WTC11 (cell line): ENCODE data around the gene ARID3B. TPM values are rescaled to one million over a fixed set of nuclear protein-coding genes. Genes with fewer than 3 reads are reported as not detected.

Experiments
- ATAC-seq: fragments of 200-7000 bp; cut with Tn5 transposase; 2 replicates; pipeline ENCODE4 v1.10.0; 2021; ENCODE audit warnings: mild to moderate bottlenecking, moderate library complexity
- CTCF ChIA-PET: fragments of 300-600 bp; sonication (Branson Sonifier 250); formaldehyde crosslinking; loops from one replicate; lab custom pipeline; 2021; ENCODE audit warnings: antibody characterized with exemption; lab: Charles Lee
- POLR2A ChIA-PET: fragments of 350-600 bp; sonication (Branson Sonifier 250); formaldehyde crosslinking; loops from one replicate; lab custom pipeline; 2021; ENCODE audit warnings: antibody characterized with exemption; lab: Charles Lee
- DNase-seq: peaks from one replicate; pipeline ENCODE4 v3.0.0; 2021; ENCODE audit warnings: low spot score
- H3K27ac Mint-ChIP-seq: 2 replicates; pipeline ENCODE4 v1.8.0; 2021; ENCODE audit warnings: mixed read lengths
- H3K27me3 Mint-ChIP-seq: 2 replicates; pipeline ENCODE4 v1.8.0; 2021; ENCODE audit warnings: low read depth, mild to moderate bottlenecking, moderate library complexity, mixed read lengths
- H3K36me3 Mint-ChIP-seq: 2 replicates; pipeline ENCODE4 v1.8.0; 2021; ENCODE audit warnings: mixed read lengths
- H3K4me1 Mint-ChIP-seq: 2 replicates; pipeline ENCODE4 v1.8.0; 2022; ENCODE audit warnings: mixed read lengths
- H3K4me3 Mint-ChIP-seq: 2 replicates; pipeline ENCODE4 v1.8.0; 2021; ENCODE audit warnings: mild to moderate bottlenecking, moderate library complexity, mixed read lengths
- H3K9me3 Mint-ChIP-seq: 2 replicates; pipeline ENCODE4 v1.8.0; 2021; ENCODE audit warnings: mixed read lengths
- ESRRA ChIP-seq: sonication (generic); formaldehyde crosslinking; IDR thresholded peaks from 2 replicates; pipeline ENCODE4 v1.8.1; 2022; ENCODE audit warnings: mild to moderate bottlenecking, missing genetic modification reagents, borderline replicate concordance
- FOXP1 ChIP-seq: sonication (generic); formaldehyde crosslinking; IDR thresholded peaks from 2 replicates; pipeline ENCODE4 v1.8.0; 2022; ENCODE audit warnings: missing genetic modification reagents, mild to moderate bottlenecking, moderate library complexity, borderline replicate concordance
- JUN ChIP-seq: sonication (generic); formaldehyde crosslinking; IDR thresholded peaks from 2 replicates; pipeline ENCODE4 v1.8.0; 2023; ENCODE audit warnings: mild to moderate bottlenecking, missing genetic modification reagents
- MYBL2 ChIP-seq: sonication (generic); formaldehyde crosslinking; IDR thresholded peaks from 2 replicates; pipeline ENCODE4 v1.8.1; 2023; ENCODE audit warnings: mild to moderate bottlenecking, moderate library complexity, missing genetic modification reagents
- NFE2L1 ChIP-seq: sonication (generic); formaldehyde crosslinking; IDR thresholded peaks from 2 replicates; pipeline ENCODE4 v1.8.1; 2023; ENCODE audit warnings: missing genetic modification reagents
- NR1H2 ChIP-seq: sonication (generic); formaldehyde crosslinking; IDR thresholded peaks from 2 replicates; pipeline ENCODE4 v1.9.0; 2021; ENCODE audit warnings: mild to moderate bottlenecking, moderate library complexity, missing genetic modification reagents
- PRRX2 ChIP-seq: fragments of 250-450 bp; sonication (Bioruptor Pico); IDR thresholded peaks from 2 replicates; pipeline ENCODE4 v1.8.0; 2021; ENCODE audit warnings: mild to moderate bottlenecking
- RORB ChIP-seq: fragments of 250-450 bp; sonication (Bioruptor Pico); IDR thresholded peaks from 2 replicates; pipeline ENCODE4 v1.9.0; 2021; ENCODE audit warnings: mild to moderate bottlenecking
- SP1 ChIP-seq: sonication (generic); formaldehyde crosslinking; conservative IDR thresholded peaks from 2 replicates; pipeline ENCODE4 v1.8.1; 2022; ENCODE audit warnings: missing genetic modification reagents
- TEAD4 ChIP-seq: sonication (generic); formaldehyde crosslinking; IDR thresholded peaks from 2 replicates; pipeline ENCODE4 v1.8.0; 2022; ENCODE audit warnings: mild to moderate bottlenecking, missing genetic modification reagents
- ZNF396 ChIP-seq: fragments of 250-450 bp; sonication (Bioruptor Pico); IDR thresholded peaks from 2 replicates; pipeline ENCODE4 v1.8.0; 2021; ENCODE audit warnings: mild to moderate bottlenecking, moderate library complexity, borderline replicate concordance
- total RNA-seq: library from RNA; stranded (reverse); gene quantifications from 3 replicates; pipeline ENCODE4 v1.2.3, GENCODE V29; 2021
- TF ChIP-seq, protein P1 (sequence below): sonication (generic); formaldehyde crosslinking; conservative IDR thresholded peaks from 2 replicates; pipeline ENCODE4 v1.8.1; 2023; ENCODE audit warnings: mild to moderate bottlenecking, low read depth, missing genetic modification reagents, moderate library complexity
- TF ChIP-seq, protein P2 (sequence below): sonication (generic); formaldehyde crosslinking; IDR thresholded peaks from 2 replicates; pipeline ENCODE4 v1.8.1; 2022; ENCODE audit warnings: low read depth, mild to moderate bottlenecking, moderate library complexity, missing genetic modification reagents, borderline replicate concordance
- TF ChIP-seq, protein P3 (sequence below): sonication (generic); formaldehyde crosslinking; IDR thresholded peaks from 2 replicates; pipeline ENCODE4 v1.8.0; 2022; ENCODE audit warnings: mild to moderate bottlenecking, missing genetic modification reagents
- TF ChIP-seq, protein P4 (sequence below): fragments of 250-450 bp; sonication (Bioruptor Pico); IDR thresholded peaks from 2 replicates; pipeline ENCODE4 v2.1.2; 2022; ENCODE audit warnings: mild to moderate bottlenecking, moderate library complexity
- TF ChIP-seq, protein P5 (sequence below): sonication (generic); formaldehyde crosslinking; IDR thresholded peaks from 2 replicates; pipeline ENCODE4 v1.8.1; 2023; ENCODE audit warnings: mild to moderate bottlenecking, missing genetic modification reagents, moderate library complexity
- TF ChIP-seq, protein P6 (sequence below): sonication (generic); formaldehyde crosslinking; IDR thresholded peaks from 2 replicates; pipeline ENCODE4 v1.8.1; 2023; ENCODE audit warnings: mild to moderate bottlenecking, missing genetic modification reagents
- TF ChIP-seq, protein P7 (sequence below): sonication (generic); formaldehyde crosslinking; IDR thresholded peaks from 2 replicates; pipeline ENCODE4 v1.8.1; 2022; ENCODE audit warnings: missing genetic modification reagents, borderline replicate concordance
- TF ChIP-seq, protein P8 (sequence below): fragments of 250-450 bp; sonication (Bioruptor Pico); IDR thresholded peaks from 2 replicates; pipeline ENCODE4 v1.9.0; 2021; ENCODE audit warnings: moderate library complexity, mild to moderate bottlenecking, inconsistent platforms, borderline replicate concordance
- TF ChIP-seq, protein P9 (sequence below): sonication (generic); formaldehyde crosslinking; IDR thresholded peaks from 2 replicates; pipeline ENCODE4 v1.8.0; 2022; ENCODE audit warnings: missing genetic modification reagents

The ARID3B gene
- total RNA-seq, 1 experiment from 2014 or later, result 133 TPM

DNA sequence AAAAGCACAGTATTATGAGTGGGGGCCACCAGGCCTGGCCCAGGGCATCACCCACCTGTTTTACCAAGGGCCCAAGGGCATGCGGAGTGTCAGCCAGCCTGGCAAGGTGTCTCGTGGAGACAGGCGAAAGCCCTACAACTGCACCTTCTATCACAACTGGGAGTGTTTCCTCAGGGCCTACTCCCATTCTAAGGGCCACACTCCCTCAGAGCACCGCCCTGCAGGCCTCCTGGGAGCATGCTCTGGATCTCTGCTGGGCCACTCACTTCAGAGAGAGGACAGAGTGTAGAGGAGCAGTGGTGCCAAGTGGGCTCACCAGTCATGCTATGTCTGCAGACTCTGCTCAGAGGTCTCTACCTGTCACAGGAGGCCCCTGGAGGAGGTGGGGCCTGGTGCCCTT is 53.4 kb downstream of the ARID3B start:
- H3K36me3 Mint-ChIP-seq, result peaks cover 62% of the 10 kb centered on the region
- no peak overlapping the region for H3K4me3 Mint-ChIP-seq
- no peaks in the 10 kb centered on the region for H3K27me3 Mint-ChIP-seq
- H3K4me1 Mint-ChIP-seq, result peaks cover 16% of the 10 kb centered on the region
- H3K9me3 Mint-ChIP-seq, result no peaks in the 10 kb centered on the region
- POLR2A ChIA-PET, result no interaction called here
- H3K27ac Mint-ChIP-seq, result no peak overlapping the region
- no peak for ATAC-seq
- TF ChIP-seq, protein P1, sequence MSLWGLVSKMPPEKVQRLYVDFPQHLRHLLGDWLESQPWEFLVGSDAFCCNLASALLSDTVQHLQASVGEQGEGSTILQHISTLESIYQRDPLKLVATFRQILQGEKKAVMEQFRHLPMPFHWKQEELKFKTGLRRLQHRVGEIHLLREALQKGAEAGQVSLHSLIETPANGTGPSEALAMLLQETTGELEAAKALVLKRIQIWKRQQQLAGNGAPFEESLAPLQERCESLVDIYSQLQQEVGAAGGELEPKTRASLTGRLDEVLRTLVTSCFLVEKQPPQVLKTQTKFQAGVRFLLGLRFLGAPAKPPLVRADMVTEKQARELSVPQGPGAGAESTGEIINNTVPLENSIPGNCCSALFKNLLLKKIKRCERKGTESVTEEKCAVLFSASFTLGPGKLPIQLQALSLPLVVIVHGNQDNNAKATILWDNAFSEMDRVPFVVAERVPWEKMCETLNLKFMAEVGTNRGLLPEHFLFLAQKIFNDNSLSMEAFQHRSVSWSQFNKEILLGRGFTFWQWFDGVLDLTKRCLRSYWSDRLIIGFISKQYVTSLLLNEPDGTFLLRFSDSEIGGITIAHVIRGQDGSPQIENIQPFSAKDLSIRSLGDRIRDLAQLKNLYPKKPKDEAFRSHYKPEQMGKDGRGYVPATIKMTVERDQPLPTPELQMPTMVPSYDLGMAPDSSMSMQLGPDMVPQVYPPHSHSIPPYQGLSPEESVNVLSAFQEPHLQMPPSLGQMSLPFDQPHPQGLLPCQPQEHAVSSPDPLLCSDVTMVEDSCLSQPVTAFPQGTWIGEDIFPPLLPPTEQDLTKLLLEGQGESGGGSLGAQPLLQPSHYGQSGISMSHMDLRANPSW (CRISPR knock-in tag), result no peak
- TF ChIP-seq, protein P2, sequence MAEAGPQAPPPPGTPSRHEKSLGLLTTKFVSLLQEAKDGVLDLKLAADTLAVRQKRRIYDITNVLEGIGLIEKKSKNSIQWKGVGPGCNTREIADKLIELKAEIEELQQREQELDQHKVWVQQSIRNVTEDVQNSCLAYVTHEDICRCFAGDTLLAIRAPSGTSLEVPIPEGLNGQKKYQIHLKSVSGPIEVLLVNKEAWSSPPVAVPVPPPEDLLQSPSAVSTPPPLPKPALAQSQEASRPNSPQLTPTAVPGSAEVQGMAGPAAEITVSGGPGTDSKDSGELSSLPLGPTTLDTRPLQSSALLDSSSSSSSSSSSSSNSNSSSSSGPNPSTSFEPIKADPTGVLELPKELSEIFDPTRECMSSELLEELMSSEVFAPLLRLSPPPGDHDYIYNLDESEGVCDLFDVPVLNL, result no peak
- TF ChIP-seq, protein P3, sequence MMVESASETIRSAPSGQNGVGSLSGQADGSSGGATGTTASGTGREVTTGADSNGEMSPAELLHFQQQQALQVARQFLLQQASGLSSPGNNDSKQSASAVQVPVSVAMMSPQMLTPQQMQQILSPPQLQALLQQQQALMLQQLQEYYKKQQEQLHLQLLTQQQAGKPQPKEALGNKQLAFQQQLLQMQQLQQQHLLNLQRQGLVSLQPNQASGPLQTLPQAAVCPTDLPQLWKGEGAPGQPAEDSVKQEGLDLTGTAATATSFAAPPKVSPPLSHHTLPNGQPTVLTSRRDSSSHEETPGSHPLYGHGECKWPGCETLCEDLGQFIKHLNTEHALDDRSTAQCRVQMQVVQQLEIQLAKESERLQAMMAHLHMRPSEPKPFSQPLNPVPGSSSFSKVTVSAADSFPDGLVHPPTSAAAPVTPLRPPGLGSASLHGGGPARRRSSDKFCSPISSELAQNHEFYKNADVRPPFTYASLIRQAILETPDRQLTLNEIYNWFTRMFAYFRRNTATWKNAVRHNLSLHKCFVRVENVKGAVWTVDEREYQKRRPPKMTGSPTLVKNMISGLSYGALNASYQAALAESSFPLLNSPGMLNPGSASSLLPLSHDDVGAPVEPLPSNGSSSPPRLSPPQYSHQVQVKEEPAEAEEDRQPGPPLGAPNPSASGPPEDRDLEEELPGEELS (CRISPR knock-in tag), result no peak
- TF ChIP-seq TEAD4 (CRISPR knock-in tag), result no peak
- no peak for TF ChIP-seq ESRRA (CRISPR knock-in tag)
- no peak for TF ChIP-seq SP1
- TF ChIP-seq, protein P4, sequence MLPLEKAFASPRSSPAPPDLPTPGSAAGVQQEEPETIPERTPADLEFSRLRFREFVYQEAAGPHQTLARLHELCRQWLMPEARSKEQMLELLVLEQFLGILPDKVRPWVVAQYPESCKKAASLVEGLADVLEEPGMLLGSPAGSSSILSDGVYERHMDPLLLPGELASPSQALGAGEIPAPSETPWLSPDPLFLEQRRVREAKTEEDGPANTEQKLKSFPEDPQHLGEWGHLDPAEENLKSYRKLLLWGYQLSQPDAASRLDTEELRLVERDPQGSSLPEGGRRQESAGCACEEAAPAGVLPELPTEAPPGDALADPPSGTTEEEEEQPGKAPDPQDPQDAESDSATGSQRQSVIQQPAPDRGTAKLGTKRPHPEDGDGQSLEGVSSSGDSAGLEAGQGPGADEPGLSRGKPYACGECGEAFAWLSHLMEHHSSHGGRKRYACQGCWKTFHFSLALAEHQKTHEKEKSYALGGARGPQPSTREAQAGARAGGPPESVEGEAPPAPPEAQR (CRISPR knock-in tag), result no peak
- TF ChIP-seq, protein P5, sequence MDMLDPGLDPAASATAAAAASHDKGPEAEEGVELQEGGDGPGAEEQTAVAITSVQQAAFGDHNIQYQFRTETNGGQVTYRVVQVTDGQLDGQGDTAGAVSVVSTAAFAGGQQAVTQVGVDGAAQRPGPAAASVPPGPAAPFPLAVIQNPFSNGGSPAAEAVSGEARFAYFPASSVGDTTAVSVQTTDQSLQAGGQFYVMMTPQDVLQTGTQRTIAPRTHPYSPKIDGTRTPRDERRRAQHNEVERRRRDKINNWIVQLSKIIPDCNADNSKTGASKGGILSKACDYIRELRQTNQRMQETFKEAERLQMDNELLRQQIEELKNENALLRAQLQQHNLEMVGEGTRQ (CRISPR knock-in tag), result no peak
- TF ChIP-seq, protein P6, sequence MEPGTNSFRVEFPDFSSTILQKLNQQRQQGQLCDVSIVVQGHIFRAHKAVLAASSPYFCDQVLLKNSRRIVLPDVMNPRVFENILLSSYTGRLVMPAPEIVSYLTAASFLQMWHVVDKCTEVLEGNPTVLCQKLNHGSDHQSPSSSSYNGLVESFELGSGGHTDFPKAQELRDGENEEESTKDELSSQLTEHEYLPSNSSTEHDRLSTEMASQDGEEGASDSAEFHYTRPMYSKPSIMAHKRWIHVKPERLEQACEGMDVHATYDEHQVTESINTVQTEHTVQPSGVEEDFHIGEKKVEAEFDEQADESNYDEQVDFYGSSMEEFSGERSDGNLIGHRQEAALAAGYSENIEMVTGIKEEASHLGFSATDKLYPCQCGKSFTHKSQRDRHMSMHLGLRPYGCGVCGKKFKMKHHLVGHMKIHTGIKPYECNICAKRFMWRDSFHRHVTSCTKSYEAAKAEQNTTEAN, result no peak
- TF ChIP-seq NFE2L1 (CRISPR knock-in tag), result no peak
- TF ChIP-seq JUN (CRISPR knock-in tag), result no peak
- TF ChIP-seq, protein P7, sequence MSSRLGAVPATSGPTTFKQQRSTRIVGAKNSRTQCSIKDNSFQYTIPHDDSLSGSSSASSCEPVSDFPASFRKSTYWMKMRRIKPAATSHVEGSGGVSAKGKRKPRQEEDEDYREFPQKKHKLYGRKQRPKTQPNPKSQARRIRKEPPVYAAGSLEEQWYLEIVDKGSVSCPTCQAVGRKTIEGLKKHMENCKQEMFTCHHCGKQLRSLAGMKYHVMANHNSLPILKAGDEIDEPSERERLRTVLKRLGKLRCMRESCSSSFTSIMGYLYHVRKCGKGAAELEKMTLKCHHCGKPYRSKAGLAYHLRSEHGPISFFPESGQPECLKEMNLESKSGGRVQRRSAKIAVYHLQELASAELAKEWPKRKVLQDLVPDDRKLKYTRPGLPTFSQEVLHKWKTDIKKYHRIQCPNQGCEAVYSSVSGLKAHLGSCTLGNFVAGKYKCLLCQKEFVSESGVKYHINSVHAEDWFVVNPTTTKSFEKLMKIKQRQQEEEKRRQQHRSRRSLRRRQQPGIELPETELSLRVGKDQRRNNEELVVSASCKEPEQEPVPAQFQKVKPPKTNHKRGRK (CRISPR knock-in tag), result no peak
- TF ChIP-seq, all 79 proteins: peak for 0
- DNase-seq, result no peak
- CTCF ChIA-PET, result no interaction called here

DNA sequence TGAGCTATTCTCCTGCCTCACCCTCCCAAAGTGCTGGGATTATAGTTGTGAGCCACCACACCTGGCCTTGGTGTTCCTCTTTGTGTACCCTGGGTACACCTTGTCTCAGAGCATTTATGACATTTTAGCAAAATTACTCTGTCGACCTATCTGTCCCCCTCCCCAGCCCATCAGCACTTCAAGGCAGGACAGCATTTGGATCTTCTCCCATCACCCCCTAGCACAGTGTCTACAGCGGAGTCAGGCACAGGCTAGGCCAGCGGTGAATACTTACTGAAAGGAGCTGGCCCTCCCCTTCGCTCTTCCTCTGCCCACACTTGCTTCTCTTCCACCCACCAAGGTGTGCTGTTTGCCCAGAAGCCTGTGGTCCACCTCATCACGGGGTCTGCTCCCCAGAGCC is 54.3 kb downstream of the ARID3B start:
- POLR2A ChIA-PET, result no interaction called here
- H3K27me3 Mint-ChIP-seq, result no peaks in the 10 kb centered on the region
- H3K4me3 Mint-ChIP-seq, result no peak overlapping the region
- DNase-seq, result no peak
- no peaks in the 10 kb centered on the region for H3K9me3 Mint-ChIP-seq
- peaks cover 14% of the 10 kb centered on the region for H3K4me1 Mint-ChIP-seq
- peaks cover 54% of the 10 kb centered on the region for H3K36me3 Mint-ChIP-seq
- no peak for ATAC-seq
- H3K27ac Mint-ChIP-seq, result no peak overlapping the region
- CTCF ChIA-PET, result no interaction called here
- TF ChIP-seq NR1H2 (no peak), PRRX2 (CRISPR knock-in tag) (no peak), FOXP1 (no peak), ZNF396 (no peak), MYBL2 (CRISPR knock-in tag) (no peak), RORB (CRISPR knock-in tag) (no peak)
- TF ChIP-seq, protein P8, sequence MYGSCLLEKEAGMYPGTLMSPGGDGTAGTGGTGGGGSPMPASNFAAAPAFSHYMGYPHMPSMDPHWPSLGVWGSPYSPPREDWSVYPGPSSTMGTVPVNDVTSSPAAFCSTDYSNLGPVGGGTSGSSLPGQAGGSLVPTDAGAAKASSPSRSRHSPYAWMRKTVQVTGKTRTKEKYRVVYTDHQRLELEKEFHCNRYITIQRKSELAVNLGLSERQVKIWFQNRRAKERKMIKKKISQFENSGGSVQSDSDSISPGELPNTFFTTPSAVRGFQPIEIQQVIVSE (CRISPR knock-in tag), result no peak
- TF ChIP-seq, protein P9, sequence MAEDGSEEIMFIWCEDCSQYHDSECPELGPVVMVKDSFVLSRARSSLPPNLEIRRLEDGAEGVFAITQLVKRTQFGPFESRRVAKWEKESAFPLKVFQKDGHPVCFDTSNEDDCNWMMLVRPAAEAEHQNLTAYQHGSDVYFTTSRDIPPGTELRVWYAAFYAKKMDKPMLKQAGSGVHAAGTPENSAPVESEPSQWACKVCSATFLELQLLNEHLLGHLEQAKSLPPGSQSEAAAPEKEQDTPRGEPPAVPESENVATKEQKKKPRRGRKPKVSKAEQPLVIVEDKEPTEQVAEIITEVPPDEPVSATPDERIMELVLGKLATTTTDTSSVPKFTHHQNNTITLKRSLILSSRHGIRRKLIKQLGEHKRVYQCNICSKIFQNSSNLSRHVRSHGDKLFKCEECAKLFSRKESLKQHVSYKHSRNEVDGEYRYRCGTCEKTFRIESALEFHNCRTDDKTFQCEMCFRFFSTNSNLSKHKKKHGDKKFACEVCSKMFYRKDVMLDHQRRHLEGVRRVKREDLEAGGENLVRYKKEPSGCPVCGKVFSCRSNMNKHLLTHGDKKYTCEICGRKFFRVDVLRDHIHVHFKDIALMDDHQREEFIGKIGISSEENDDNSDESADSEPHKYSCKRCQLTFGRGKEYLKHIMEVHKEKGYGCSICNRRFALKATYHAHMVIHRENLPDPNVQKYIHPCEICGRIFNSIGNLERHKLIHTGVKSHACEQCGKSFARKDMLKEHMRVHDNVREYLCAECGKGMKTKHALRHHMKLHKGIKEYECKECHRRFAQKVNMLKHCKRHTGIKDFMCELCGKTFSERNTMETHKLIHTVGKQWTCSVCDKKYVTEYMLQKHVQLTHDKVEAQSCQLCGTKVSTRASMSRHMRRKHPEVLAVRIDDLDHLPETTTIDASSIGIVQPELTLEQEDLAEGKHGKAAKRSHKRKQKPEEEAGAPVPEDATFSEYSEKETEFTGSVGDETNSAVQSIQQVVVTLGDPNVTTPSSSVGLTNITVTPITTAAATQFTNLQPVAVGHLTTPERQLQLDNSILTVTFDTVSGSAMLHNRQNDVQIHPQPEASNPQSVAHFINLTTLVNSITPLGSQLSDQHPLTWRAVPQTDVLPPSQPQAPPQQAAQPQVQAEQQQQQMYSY, result no peak
